WERI-Rb-1 (cell line): Measurements from ENCODE around the gene GBX1.

ENCODE experiments used
- DNase-seq: peaks from one replicate; pipeline ENCODE4 v3.0.0-alpha.2; 2020
- H3K27ac ChIP-seq: fragments of 250-450 bp; sonication (Bioruptor Pico); 2 replicates; pipeline ENCODE4 v1.5.1; 2020; ENCODE audit warnings: mild to moderate bottlenecking, moderate library complexity
- H3K27me3 ChIP-seq: fragments of 250-450 bp; sonication (Bioruptor Pico); 2 replicates; pipeline ENCODE4 v1.5.1; 2021; ENCODE audit warnings: mild to moderate bottlenecking, low read depth, moderate library complexity; ENCODE audit not compliant: insufficient read depth, severe bottlenecking
- H3K36me3 ChIP-seq: fragments of 250-450 bp; sonication (Bioruptor Pico); 2 replicates; pipeline ENCODE4 v1.5.1; 2020; ENCODE audit warnings: mild to moderate bottlenecking, moderate library complexity
- H3K4me3 ChIP-seq: 2 replicates; pipeline ENCODE4 v1.5.1; 2011; ENCODE audit warnings: low read depth, mild to moderate bottlenecking, control low read depth, low read length
- H3K9me3 ChIP-seq: fragments of 250-450 bp; sonication (Bioruptor Pico); 2 replicates; pipeline ENCODE4 v1.5.1; 2021; ENCODE audit warnings: mild to moderate bottlenecking, moderate library complexity; ENCODE audit not compliant: severe bottlenecking
- TF ChIP-seq, protein P1 (sequence below): IDR thresholded peaks from 2 replicates; pipeline ENCODE4 v1.5.1; 2011; ENCODE audit warnings: low read depth, mild to moderate bottlenecking, control low read depth, inconsistent platforms, low read length

Gene GBX1

GRCh38 chr7:151206914-151207313, 39.4 kb upstream of the GBX1 start:
- H3K27ac ChIP-seq: peak overlapping the region; percentile 54
- peak; percentile 66 for DNase-seq
- H3K9me3 ChIP-seq: no peaks in the 10 kb centered on the region
- H3K27me3 ChIP-seq: no peaks in the 10 kb centered on the region
- TF ChIP-seq, protein P1, sequence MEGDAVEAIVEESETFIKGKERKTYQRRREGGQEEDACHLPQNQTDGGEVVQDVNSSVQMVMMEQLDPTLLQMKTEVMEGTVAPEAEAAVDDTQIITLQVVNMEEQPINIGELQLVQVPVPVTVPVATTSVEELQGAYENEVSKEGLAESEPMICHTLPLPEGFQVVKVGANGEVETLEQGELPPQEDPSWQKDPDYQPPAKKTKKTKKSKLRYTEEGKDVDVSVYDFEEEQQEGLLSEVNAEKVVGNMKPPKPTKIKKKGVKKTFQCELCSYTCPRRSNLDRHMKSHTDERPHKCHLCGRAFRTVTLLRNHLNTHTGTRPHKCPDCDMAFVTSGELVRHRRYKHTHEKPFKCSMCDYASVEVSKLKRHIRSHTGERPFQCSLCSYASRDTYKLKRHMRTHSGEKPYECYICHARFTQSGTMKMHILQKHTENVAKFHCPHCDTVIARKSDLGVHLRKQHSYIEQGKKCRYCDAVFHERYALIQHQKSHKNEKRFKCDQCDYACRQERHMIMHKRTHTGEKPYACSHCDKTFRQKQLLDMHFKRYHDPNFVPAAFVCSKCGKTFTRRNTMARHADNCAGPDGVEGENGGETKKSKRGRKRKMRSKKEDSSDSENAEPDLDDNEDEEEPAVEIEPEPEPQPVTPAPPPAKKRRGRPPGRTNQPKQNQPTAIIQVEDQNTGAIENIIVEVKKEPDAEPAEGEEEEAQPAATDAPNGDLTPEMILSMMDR: no peak
- H3K36me3 ChIP-seq: no peaks in the 10 kb centered on the region
- no peak overlapping the region for H3K4me3 ChIP-seq

- Histone ChIP-seq H3K27ac (no peak overlapping the region), H3K36me3 (no peaks in the 10 kb centered on the region), H3K4me3 (no peak overlapping the region), H3K9me3 (no peaks in the 10 kb centered on the region), H3K27me3 (no peaks in the 10 kb centered on the region)
- TF ChIP-seq, protein P1: no peak
- DNase-seq: no peak
Measured at GRCh38 chr7:151205730-151206129, 38.2 kb upstream of the GBX1 start.

GRCh38 chr7:151204383-151205032, 37.0 kb upstream of the GBX1 start:
- Histone ChIP-seq H3K9me3 (no peaks in the 10 kb centered on the region), H3K36me3 (no peaks in the 10 kb centered on the region), H3K27me3 (no peaks in the 10 kb centered on the region), H3K27ac (no peak overlapping the region), H3K4me3 (no peak overlapping the region)
- TF ChIP-seq, protein P1: no peak
- no peak for DNase-seq

- TF ChIP-seq, protein P1: no peak
- no peak for DNase-seq
- Histone ChIP-seq H3K36me3 (no peaks in the 10 kb centered on the region), H3K9me3 (no peaks in the 10 kb centered on the region), H3K27me3 (no peaks in the 10 kb centered on the region), H3K4me3 (no peak overlapping the region), H3K27ac (no peak overlapping the region)
Measured at GRCh38 chr7:151202836-151203235, 35.3 kb upstream of the GBX1 start.

DNA sequence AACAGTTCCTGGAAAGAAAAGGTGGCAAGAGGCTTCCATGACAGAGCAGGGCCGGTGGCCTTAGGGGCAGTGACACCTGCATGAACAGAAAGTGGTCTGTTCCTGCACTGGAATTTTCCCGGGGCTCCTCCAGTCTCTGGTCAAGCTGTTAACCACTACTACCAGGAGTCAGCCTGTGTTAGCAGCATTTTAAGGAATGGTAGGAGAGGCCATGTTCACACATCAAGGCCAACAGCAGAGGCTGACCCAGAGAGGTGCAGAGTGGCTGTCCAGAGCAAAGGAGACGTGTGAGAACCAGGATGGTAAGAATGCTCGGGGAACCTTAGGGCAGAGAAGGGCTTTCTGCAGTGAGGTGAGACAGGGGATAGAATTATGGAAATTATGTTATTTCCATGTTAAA, 34.3 kb upstream of the GBX1 start:
- H3K9me3 ChIP-seq: no peaks in the 10 kb centered on the region
- H3K27me3 ChIP-seq: no peaks in the 10 kb centered on the region
- TF ChIP-seq, protein P1: no peak
- H3K4me3 ChIP-seq: no peak overlapping the region
- H3K27ac ChIP-seq: no peak overlapping the region
- no peaks in the 10 kb centered on the region for H3K36me3 ChIP-seq
- no peak for DNase-seq

DNA sequence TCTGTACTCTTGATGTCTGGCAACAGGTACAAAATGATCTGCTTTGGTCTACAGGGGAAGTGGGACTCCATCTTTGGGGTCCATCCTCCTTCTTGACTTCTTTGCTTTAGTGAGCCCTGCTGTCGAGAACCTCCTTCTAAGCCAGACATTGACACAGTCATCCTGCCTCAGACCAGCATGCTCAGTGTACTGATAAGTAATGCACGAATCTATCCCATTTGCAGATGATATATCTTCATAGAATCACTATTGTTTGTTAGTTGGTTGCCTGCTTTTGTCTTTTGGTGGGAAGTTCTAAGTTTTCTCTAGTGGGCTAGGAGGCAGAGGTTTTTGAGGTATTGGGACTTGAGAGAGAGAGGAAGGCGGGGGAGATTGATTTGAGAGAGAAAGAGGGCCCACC, 33.9 kb upstream of the GBX1 start:
- no peaks in the 10 kb centered on the region for H3K36me3 ChIP-seq
- H3K4me3 ChIP-seq: no peak overlapping the region
- DNase-seq: no peak
- no peak overlapping the region for H3K27ac ChIP-seq
- no peaks in the 10 kb centered on the region for H3K9me3 ChIP-seq
- TF ChIP-seq, protein P1: no peak
- no peaks in the 10 kb centered on the region for H3K27me3 ChIP-seq
